ENCODE data around the gene COX11. TPM values are rescaled to one million over a fixed set of nuclear protein-coding genes. Genes with fewer than 3 reads are reported as not detected.

The COX11 gene, protein sequence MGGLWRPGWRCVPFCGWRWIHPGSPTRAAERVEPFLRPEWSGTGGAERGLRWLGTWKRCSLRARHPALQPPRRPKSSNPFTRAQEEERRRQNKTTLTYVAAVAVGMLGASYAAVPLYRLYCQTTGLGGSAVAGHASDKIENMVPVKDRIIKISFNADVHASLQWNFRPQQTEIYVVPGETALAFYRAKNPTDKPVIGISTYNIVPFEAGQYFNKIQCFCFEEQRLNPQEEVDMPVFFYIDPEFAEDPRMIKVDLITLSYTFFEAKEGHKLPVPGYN
- 10 to 100 TPM; 30.7 to 64.8 (median 47.2) TPM for total RNA-seq

DNA sequence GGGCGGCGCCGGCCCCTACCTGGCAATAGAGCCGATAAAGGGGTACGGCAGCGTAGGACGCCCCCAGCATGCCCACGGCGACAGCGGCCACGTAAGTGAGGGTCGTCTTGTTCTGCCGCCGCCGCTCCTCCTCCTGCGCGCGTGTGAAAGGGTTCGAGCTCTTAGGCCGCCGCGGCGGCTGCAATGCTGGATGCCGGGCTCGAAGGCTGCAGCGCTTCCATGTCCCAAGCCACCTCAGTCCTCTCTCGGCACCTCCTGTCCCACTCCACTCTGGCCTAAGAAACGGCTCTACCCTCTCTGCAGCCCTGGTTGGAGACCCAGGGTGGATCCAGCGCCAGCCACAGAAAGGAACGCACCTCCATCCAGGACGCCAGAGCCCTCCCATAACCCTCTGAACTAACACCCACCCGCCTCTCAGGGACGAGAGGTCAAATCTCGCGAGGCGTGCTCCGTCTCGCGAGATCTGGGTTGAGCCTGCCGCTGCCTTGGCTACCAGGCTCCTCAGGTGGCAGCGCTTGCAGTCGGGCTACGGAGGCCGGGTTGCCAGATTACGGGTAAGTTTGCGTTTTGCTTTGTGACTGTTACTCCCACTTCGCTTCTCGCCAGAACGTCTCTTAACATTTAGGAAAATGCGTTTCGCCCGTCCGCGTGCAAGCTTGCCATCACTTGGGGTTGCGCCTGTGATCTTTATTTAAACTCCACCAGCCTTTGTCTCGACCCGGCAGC, at the start of gene COX11, which contains the start of gene STXBP4:
Gene COX11, minus strand, starts transcription at position 393 of the 726 bp plus-strand sequence. Its CDS starts 8 bp downstream, at position 385.
Gene STXBP4, plus strand, starts transcription at position 504 of the 726 bp plus-strand sequence. CDS start 17,455 bp downstream, outside the sequence.
- WGBS, 2 donors: 0 to 1% methylated on average over 25 to 47 of the region's 57 CpGs
- Histone ChIP-seq H3K27me3 (no peaks in the 10 kb centered on the region), H3K9me3 (no peaks in the 10 kb centered on the region), H3K27ac (peak within 1 kb of the TSS; percentile 81 to 91 (median 86)), H3K4me1 (peaks cover 10 to 34% (median 14%) of the 10 kb centered on the region in 4 donors), H3K36me3 (peaks cover 7 to 14% (median 11%) of the 10 kb centered on the region in 4 donors), H3K4me3 (peak within 1 kb of the TSS; percentile 89 to 97 (median 92))
- peak in 3 of 4 donors; percentile 35 to 83 (median 67) for TF ChIP-seq POLR2A (IDR thresholded peaks at IDR 0.05)
- TF ChIP-seq POLR2AphosphoS5 (IDR thresholded peaks at IDR 0.05): peak; percentile 70 to 88
- peak in 1 of 4 donors; percentile 13 for TF ChIP-seq EP300 (IDR thresholded peaks at IDR 0.05)
- TF ChIP-seq, protein P1, sequence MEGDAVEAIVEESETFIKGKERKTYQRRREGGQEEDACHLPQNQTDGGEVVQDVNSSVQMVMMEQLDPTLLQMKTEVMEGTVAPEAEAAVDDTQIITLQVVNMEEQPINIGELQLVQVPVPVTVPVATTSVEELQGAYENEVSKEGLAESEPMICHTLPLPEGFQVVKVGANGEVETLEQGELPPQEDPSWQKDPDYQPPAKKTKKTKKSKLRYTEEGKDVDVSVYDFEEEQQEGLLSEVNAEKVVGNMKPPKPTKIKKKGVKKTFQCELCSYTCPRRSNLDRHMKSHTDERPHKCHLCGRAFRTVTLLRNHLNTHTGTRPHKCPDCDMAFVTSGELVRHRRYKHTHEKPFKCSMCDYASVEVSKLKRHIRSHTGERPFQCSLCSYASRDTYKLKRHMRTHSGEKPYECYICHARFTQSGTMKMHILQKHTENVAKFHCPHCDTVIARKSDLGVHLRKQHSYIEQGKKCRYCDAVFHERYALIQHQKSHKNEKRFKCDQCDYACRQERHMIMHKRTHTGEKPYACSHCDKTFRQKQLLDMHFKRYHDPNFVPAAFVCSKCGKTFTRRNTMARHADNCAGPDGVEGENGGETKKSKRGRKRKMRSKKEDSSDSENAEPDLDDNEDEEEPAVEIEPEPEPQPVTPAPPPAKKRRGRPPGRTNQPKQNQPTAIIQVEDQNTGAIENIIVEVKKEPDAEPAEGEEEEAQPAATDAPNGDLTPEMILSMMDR (IDR thresholded peaks at IDR 0.05): peak in 5 of 6 experiments; percentile 26 to 44 (median 30)
- ATAC-seq (ENCODE audit: low FRiP score in 2 of 2) (peak; percentile 97 to 99), DNase-seq (peak; percentile 95 to 96)

DNA sequence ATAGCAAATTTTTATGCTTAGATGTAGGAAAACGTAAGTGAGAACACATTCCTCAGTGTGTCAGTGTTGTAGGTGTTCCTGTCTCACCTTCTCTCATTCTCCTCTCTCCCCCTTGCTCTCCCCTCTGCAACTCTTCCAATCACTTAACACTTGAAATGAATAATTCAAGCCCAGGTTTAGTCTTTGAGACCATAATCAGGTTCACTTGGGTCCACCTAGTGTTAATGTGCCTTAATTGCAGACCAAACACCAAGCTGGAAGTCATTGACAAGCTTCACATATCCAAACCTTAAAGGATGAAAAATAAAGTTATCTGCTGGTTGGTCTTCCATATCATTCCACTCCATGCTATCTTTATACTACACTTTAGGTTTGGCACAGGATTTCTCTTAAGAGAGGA, 37.1 kb upstream of the COX11 start:
- H3K9me3 ChIP-seq: no peaks in the 10 kb centered on the region
- H3K36me3 ChIP-seq: peaks cover 0 to 21% (median 0%) of the 10 kb centered on the region in 4 donors
- ATAC-seq (ENCODE audit: low FRiP score in 2 of 2) (no peak), DNase-seq (no peak)
- H3K4me3 ChIP-seq: no peak overlapping the region
- no peak overlapping the region for H3K27ac ChIP-seq
- H3K4me1 ChIP-seq: no peaks in the 10 kb centered on the region
- no peaks in the 10 kb centered on the region for H3K27me3 ChIP-seq
- TF ChIP-seq POLR2AphosphoS5 (IDR thresholded peaks at IDR 0.05): no peak
- TF ChIP-seq, protein P1 (IDR thresholded peaks at IDR 0.05): peak in 3 of 6 experiments; percentile 18 to 26 (median 24)
- 94 to 100% methylated on average over 1 of the region's 1 CpG for WGBS, 2 donors

DNA sequence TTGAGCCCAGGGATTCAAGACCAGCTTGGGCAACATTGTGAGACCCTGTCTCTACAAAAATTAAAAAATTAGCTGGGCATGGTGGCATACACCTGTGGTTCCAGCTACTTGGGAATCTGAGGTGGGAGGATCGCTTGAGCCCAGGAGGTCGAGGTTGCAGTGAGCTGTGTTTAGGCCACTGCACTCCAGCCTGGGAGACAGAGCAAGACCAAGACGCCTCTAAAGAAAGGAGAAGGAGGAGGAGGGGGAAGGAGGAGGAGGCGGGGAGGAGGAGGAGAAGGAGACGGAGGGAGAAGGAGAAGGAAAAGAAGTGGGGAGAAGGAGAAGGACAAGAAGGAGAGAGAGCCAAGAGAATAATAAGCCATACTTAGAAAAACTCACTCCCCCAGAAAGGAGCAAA, 36.0 kb upstream of the COX11 start:
- Histone ChIP-seq H3K9me3 (no peaks in the 10 kb centered on the region), H3K4me3 (no peak overlapping the region), H3K27me3 (no peaks in the 10 kb centered on the region), H3K4me1 (no peaks in the 10 kb centered on the region), H3K36me3 (peaks cover 0 to 30% (median 0%) of the 10 kb centered on the region in 4 donors), H3K27ac (no peak overlapping the region)
- TF ChIP-seq POLR2A (IDR thresholded peaks at IDR 0.05) (no peak), EP300 (IDR thresholded peaks at IDR 0.05) (no peak), POLR2AphosphoS5 (IDR thresholded peaks at IDR 0.05) (no peak)
- TF ChIP-seq, protein P1 (IDR thresholded peaks at IDR 0.05): no peak
- no peak for ATAC-seq (ENCODE audit: low FRiP score in 2 of 2)
- no peak for DNase-seq
- WGBS, 2 donors: 87% methylated on average over 5 of the region's 5 CpGs

DNA sequence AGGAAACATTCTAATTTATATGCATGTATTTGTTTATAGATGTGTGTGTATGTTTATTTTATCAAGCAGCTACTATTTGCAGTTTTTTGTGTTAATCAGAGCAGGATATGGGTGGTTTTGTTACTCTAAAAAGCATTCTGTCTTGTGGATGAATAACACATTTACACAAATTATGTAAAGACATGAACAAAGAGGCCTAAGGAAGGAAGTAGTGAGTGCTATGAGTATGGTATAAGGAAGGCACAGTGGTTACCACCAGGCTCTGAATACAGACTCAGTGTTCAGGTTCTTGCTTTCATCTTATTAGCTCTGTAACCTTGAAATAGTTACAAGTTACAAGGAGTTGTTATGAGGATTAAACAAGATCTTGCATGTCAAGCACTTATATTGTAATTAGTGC, 34.0 kb upstream of the COX11 start:
- Histone ChIP-seq H3K27me3 (no peaks in the 10 kb centered on the region), H3K36me3 (peaks cover 0 to 20% (median 0%) of the 10 kb centered on the region in 4 donors), H3K27ac (no peak overlapping the region), H3K4me1 (no peaks in the 10 kb centered on the region), H3K9me3 (no peaks in the 10 kb centered on the region), H3K4me3 (no peak overlapping the region)
- DNase-seq (no peak), ATAC-seq (ENCODE audit: low FRiP score in 2 of 2) (no peak)
- TF ChIP-seq POLR2A (IDR thresholded peaks at IDR 0.05) (no peak), POLR2AphosphoS5 (IDR thresholded peaks at IDR 0.05) (no peak), EP300 (IDR thresholded peaks at IDR 0.05) (no peak)
- TF ChIP-seq, protein P1 (IDR thresholded peaks at IDR 0.05): no peak

Measured in upper lobe of left lung (tissue), 6 donors.